Activated B cell treated with CpG ODN at 0.5 μM for 24 hours (primary cell): ENCODE measurements around the gene NPAS4. TPM values are rescaled to one million over a fixed set of nuclear protein-coding genes. Genes with fewer than 3 reads are reported as not detected.
A peak's percentile ranks its signal among the peaks of the same experiment; 100 is the strongest.

Experiments used
- ATAC-seq: fragments of 200-7000 bp; cut with Tn5 transposase; one replicate; pipeline ENCODE4 v1.10.0; 2021; ENCODE audit warnings: low read depth, mild to moderate bottlenecking, moderate library complexity
- CTCF ChIA-PET: fragments of 350-600 bp; sonication (Branson Sonifier 250); formaldehyde crosslinking; loops from one replicate; lab custom pipeline; 2021; ENCODE audit warnings: antibody characterized with exemption; lab: Charles Lee
- POLR2A ChIA-PET: fragments of 350-600 bp; sonication (Branson Sonifier 250); formaldehyde crosslinking; loops from one replicate; lab custom pipeline; 2021; ENCODE audit warnings: antibody characterized with exemption; lab: Charles Lee
- DNase-seq: peaks from one replicate; pipeline ENCODE4 v3.0.0; 2022
- H3K27ac Mint-ChIP-seq: one replicate; pipeline ENCODE4 v1.8.0; 2020; ENCODE audit warnings: mixed read lengths
- H3K27me3 Mint-ChIP-seq: one replicate; pipeline ENCODE4 v1.8.0; 2021; ENCODE audit warnings: mixed read lengths
- H3K36me3 Mint-ChIP-seq: one replicate; pipeline ENCODE4 v1.8.0; 2021; ENCODE audit warnings: low read depth, mixed read lengths
- H3K4me1 Mint-ChIP-seq: one replicate; pipeline ENCODE4 v1.8.0; 2021; ENCODE audit warnings: mixed read lengths
- H3K4me3 Mint-ChIP-seq: one replicate; pipeline ENCODE4 v1.8.0; 2020; ENCODE audit warnings: mild to moderate bottlenecking, mixed read lengths
- H3K9me3 Mint-ChIP-seq: one replicate; pipeline ENCODE4 v1.8.0; 2020; ENCODE audit warnings: mixed read lengths
- intact Hi-C: fragments of 100-400 bp; cut with micrococcal nuclease; formaldehyde crosslinking; loops from one replicate; pipeline ENCODE4 v1.15.1; 2024
- total RNA-seq: library from RNA; stranded (reverse); gene quantifications from 2 replicates; pipeline ENCODE4 v1.2.3, GENCODE V29; 2022
- TF ChIP-seq, protein P1 (sequence below): fragments of 200-600 bp; IDR thresholded peaks from one replicate; pipeline ENCODE4 v1.8.0; 2022; ENCODE audit warnings: antibody characterized with exemption, mild to moderate bottlenecking

Gene NPAS4
- total RNA-seq, 1 donor from 2014 or later, result not detected

DNA sequence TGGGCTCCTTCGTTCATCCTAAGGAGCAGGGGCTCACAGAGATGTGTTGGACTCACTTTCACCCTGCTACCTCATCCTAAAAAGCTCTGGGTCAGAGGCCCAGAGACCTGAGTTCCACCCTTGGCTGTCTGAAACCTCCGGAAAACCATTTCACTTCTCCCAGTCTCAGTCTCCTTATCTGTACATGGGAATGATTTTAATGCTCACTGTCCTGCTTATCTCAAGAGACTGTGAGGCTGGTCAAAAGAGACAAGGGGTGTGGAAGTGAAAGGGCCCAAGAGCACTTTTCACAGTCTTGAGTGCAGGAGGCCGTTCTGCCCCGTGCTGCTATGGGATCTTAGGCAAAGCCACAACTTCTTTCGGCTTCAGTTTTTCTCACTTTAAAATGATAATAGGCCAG, 13.2 kb upstream of the NPAS4 start:
- TF ChIP-seq, protein P1, sequence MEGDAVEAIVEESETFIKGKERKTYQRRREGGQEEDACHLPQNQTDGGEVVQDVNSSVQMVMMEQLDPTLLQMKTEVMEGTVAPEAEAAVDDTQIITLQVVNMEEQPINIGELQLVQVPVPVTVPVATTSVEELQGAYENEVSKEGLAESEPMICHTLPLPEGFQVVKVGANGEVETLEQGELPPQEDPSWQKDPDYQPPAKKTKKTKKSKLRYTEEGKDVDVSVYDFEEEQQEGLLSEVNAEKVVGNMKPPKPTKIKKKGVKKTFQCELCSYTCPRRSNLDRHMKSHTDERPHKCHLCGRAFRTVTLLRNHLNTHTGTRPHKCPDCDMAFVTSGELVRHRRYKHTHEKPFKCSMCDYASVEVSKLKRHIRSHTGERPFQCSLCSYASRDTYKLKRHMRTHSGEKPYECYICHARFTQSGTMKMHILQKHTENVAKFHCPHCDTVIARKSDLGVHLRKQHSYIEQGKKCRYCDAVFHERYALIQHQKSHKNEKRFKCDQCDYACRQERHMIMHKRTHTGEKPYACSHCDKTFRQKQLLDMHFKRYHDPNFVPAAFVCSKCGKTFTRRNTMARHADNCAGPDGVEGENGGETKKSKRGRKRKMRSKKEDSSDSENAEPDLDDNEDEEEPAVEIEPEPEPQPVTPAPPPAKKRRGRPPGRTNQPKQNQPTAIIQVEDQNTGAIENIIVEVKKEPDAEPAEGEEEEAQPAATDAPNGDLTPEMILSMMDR, result no peak
- Mint-ChIP-seq H3K4me3 (no peak overlapping the region), H3K4me1 (peaks cover 4% of the 10 kb centered on the region), H3K27me3 (peaks cover 36% of the 10 kb centered on the region), H3K9me3 (no peaks in the 10 kb centered on the region), H3K27ac (no peak overlapping the region), H3K36me3 (no peaks in the 10 kb centered on the region)
- intact Hi-C loops, result loop anchor here (1.0 to 2.0 kb wide), 8 partner anchors 23 to 475 kb away; partner anchors contain the start of genes ACTN3 and ZDHHC24
- ATAC-seq (no peak), DNase-seq (no peak)
- ChIA-PET CTCF (interaction anchor here (0.7 to 5.4 kb wide), 8 partner anchors 10 to 271 kb away, joined by 3 to 27 read pairs (median 6); partner anchors contain the start of genes DPP3, MRPL11 and RBM4B), POLR2A (no interaction called here)

DNA sequence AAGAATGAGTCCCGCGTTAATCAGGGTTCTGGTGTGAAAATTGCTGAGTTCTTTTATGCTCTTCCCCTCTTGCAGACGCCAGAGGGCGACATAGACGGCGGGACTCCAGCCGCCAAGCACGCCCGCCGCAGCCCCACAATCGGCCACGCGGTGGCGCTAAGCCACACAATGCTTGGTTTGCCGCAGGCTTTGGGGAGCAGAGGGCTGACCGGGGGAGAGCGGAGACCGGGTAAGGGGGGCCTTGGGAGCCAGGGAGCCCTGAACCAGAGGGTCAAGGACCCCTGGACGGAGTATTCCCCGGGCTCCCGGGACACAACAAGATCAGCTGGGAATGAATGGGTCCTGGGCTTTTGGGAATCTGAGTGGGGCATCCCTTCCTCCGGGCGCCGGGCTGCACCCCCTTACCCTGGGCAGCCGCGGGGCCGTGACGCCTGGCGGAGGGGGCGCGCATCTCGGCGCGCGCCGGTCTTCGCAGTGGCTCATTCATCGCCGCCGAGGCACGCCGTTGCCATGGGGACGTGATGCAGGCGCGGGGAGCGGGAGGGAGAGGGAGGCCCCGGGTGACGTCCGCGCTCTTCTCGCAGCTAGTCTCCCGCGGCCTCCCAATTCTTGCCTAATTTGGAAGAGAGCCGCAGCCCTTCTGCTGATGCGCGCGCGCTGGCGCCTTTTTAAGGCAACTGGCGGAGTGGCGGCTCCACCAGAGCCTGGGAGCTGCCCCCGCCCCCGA, 12.2 kb upstream of the NPAS4 start:
- ATAC-seq, result peak; percentile 92
- DNase-seq, result peak; percentile 88
- intact Hi-C loops, result loop anchor here (1.0 to 2.0 kb wide), 8 partner anchors 22 to 474 kb away; partner anchors contain the start of genes ACTN3 and ZDHHC24
- TF ChIP-seq, protein P1, result peak; percentile 96
- peaks cover 4% of the 10 kb centered on the region for H3K4me1 Mint-ChIP-seq
- H3K36me3 Mint-ChIP-seq, result no peaks in the 10 kb centered on the region
- H3K27me3 Mint-ChIP-seq, result peaks cover 44% of the 10 kb centered on the region
- ChIA-PET POLR2A (interaction anchor here (0.8 to 1.6 kb wide), 5 partner anchors 9 to 70 kb away, joined by 3 to 5 read pairs (median 4); partner anchors contain the start of gene MRPL11), CTCF (interaction anchor here (0.7 to 5.4 kb wide), 9 partner anchors 9 to 269 kb away, joined by 3 to 27 read pairs (median 9); partner anchors contain the start of genes BBS1, DPP3, MRPL11 and NPAS4)
- H3K27ac Mint-ChIP-seq, result no peak overlapping the region
- H3K9me3 Mint-ChIP-seq, result no peaks in the 10 kb centered on the region
- H3K4me3 Mint-ChIP-seq, result peak overlapping the region; percentile 73

DNA sequence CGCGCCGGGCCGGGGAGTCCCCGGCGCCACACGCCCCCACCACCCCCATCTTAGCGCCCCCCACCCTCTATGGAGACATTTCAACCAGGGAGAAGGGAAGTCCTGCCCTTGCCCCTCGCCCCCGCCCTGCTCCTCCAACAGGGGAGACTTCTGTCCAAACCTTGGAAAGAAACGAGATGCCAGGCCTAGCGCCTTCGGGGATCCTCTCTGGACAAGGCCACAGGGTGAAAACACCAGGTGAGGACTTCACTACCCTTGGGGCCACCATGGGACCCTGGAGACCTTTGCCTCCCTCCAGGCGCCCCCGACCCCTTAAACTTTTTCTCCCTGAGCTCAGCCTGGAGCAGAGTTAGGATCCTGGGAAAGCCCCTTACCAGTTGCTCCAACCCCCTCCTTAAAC, 11.6 kb upstream of the NPAS4 start:
- POLR2A ChIA-PET, result interaction anchor here (0.6 to 1.6 kb wide), 6 partner anchors 8 to 70 kb away, joined by 3 to 5 read pairs (median 4); partner anchors contain the start of gene MRPL11
- H3K9me3 Mint-ChIP-seq, result no peaks in the 10 kb centered on the region
- H3K4me3 Mint-ChIP-seq, result no peak overlapping the region
- H3K27me3 Mint-ChIP-seq, result peaks cover 48% of the 10 kb centered on the region
- H3K27ac Mint-ChIP-seq, result no peak overlapping the region
- intact Hi-C loops, result loop anchor here (2.0 kb wide), 1 partner anchor 474 kb away; no protein-coding TSS in a partner anchor
- CTCF ChIA-PET, result interaction anchor here (0.7 to 5.4 kb wide), 9 partner anchors 8 to 269 kb away, joined by 3 to 27 read pairs (median 9); partner anchors contain the start of genes BBS1, DPP3, MRPL11 and NPAS4
- ATAC-seq, result no peak
- TF ChIP-seq, protein P1, result no peak
- H3K36me3 Mint-ChIP-seq, result no peaks in the 10 kb centered on the region
- H3K4me1 Mint-ChIP-seq, result peaks cover 4% of the 10 kb centered on the region
- no peak for DNase-seq

DNA sequence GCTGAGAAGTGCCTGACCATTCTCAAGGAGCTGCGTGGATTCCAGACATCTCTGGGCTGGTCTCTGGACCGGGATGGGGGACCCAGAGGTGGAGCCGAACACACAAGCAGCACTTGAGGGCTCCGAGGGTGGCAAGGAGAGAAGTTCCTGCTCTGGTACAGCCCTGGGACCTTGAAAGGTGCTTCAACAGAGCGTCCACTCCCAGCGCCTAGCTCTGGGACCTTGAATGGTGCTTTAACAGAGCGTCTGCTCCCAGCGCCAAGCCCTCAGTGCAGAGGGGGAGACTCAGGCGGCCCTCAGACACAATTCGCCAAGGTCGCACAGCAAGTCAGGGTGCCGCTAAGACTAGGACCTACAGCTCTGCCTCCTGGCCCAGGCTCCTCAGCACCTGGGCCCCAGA, 10.6 kb upstream of the NPAS4 start:
- ChIA-PET POLR2A (interaction anchor here (0.6 to 0.9 kb wide), 2 partner anchors 11 to 56 kb away, joined by 3 to 5 read pairs; no protein-coding TSS in a partner anchor), CTCF (interaction anchor here (2.0 to 5.4 kb wide), 2 partner anchors 29 to 69 kb away, joined by 9 to 27 read pairs; partner anchors contain the start of genes DPP3 and MRPL11)
- no peak for ATAC-seq
- H3K36me3 Mint-ChIP-seq, result no peaks in the 10 kb centered on the region
- peaks cover 49% of the 10 kb centered on the region for H3K27me3 Mint-ChIP-seq
- TF ChIP-seq, protein P1, result no peak
- no peak overlapping the region for H3K4me3 Mint-ChIP-seq
- no peak for DNase-seq
- H3K4me1 Mint-ChIP-seq, result peaks cover 4% of the 10 kb centered on the region
- H3K9me3 Mint-ChIP-seq, result no peaks in the 10 kb centered on the region
- H3K27ac Mint-ChIP-seq, result no peak overlapping the region
- intact Hi-C loops, result no loop called here
